PC-9 (cell line): ENCODE data around the gene YAP1.

Experiments
- CTCF ChIP-seq: fragments of 200-600 bp; sonication (generic); conservative IDR thresholded peaks from 2 replicates; pipeline ENCODE4 v1.6.1; 2017; ENCODE audit warnings: mixed run types, antibody characterized with exemption, mild to moderate bottlenecking, moderate library complexity
- EZH2 ChIP-seq: fragments of 200-600 bp; sonication (generic); IDR thresholded peaks from 2 replicates; pipeline ENCODE4 v1.8.0; 2017; ENCODE audit warnings: antibody characterized with exemption, low read depth

GRCh38 chr11:102147015-102147414 is 36.8 kb downstream of the YAP1 start:
- no peak for TF ChIP-seq CTCF
- TF ChIP-seq EZH2: no peak
